HCT116 (cell line): Measurements from ENCODE around the gene GOLT1A. TPM values are rescaled to one million over a fixed set of nuclear protein-coding genes. Genes with fewer than 3 reads are reported as not detected.

ENCODE experiments used
- ATAC-seq: fragments of 200-7000 bp; cut with Tn5 transposase; 2 replicates; pipeline ENCODE4 v1.9.1; 2020; ENCODE audit warnings: mild to moderate bottlenecking, moderate library complexity
- BruUV-seq: library from RNA; stranded (reverse); fragments of 400-500 nt; replicated peaks from 2 replicates; lab custom pipeline; 2021; lab: Mats Ljungman, UMichigan
- CTCF ChIA-PET: fragments of 300-600 bp; sonication (Branson Sonifier 250); formaldehyde crosslinking; loops from one replicate; lab custom pipeline; 2021; ENCODE audit warnings: antibody characterized with exemption; lab: Charles Lee
- POLR2A ChIA-PET: fragments of 300-600, 350-600 bp; sonication (Branson Sonifier 250); formaldehyde crosslinking; loops from one replicate; lab custom pipeline; 2021; ENCODE audit warnings: antibody characterized with exemption; lab: Charles Lee
- RAD21 ChIA-PET, 2 experiments: fragments of 300-600 bp; sonication (Branson Sonifier 250); formaldehyde crosslinking; loops; one replicate each; lab custom pipeline; 2023; ENCODE audit warnings: low total read pairs in 2 of 2; ENCODE audit not compliant: uncharacterized antibody in 2 of 2, unreplicated experiment in 2 of 2, low non-redundant PET in 1 of 2; lab: Charles Lee
- DNase-seq: peaks from one replicate; pipeline ENCODE4 v3.0.0-alpha.2; 2010; ENCODE audit warnings: low read depth, low spot score
- H2AFZ ChIP-seq: fragments of 200-600 bp; shearing (Covaris generic), sonication (generic); 2 replicates; pipeline ENCODE4 v1.6.1; 2017; ENCODE audit warnings: low read depth, mixed run types, mixed read lengths, antibody characterized with exemption, low read length; ENCODE audit not compliant: poor library complexity, severe bottlenecking
- H3K27ac ChIP-seq: 2 replicates; pipeline ENCODE4 v1.5.1; 2012; ENCODE audit warnings: low read depth, low read length
- H3K27me3 ChIP-seq: fragments of 200-600 bp; sonication (generic); 2 replicates; pipeline ENCODE4 v1.6.1; 2016; ENCODE audit warnings: mixed run types, low read length, mixed read lengths; ENCODE audit not compliant: insufficient read depth
- H3K36me3 ChIP-seq, 2 experiments: fragments of 200-500 bp in 1 of 2; fragments of 200-600 bp in 1 of 2; sonication (Bioruptor generic) in 1 of 2; sonication (generic) in 1 of 2; 2 replicates each; pipeline versions ENCODE4 v1.5.1 to v1.6.1; 2014 to 2016; ENCODE audit warnings: low read length in 2 of 2, inconsistent platforms in 1 of 2, mixed read lengths in 1 of 2, mixed run types in 1 of 2; ENCODE audit not compliant: insufficient read depth in 2 of 2, control insufficient read depth in 1 of 2
- H3K4me1 ChIP-seq, 2 experiments: fragments of 200-600 bp in 1 of 2; sonication (generic) in 1 of 2; 2 replicates each; pipeline versions ENCODE4 v1.5.1 to v1.6.1; 2012 to 2017; ENCODE audit warnings: low read length in 2 of 2, inconsistent platforms in 1 of 2, mild to moderate bottlenecking in 1 of 2, mixed read lengths in 1 of 2, mixed run types in 1 of 2, moderate library complexity in 1 of 2; ENCODE audit not compliant: insufficient read depth in 2 of 2, control insufficient read depth in 1 of 2
- H3K4me2 ChIP-seq: fragments of 200-600 bp; sonication (generic); 2 replicates; pipeline ENCODE4 v1.6.1; 2017; ENCODE audit warnings: mixed run types, low read length, mixed read lengths
- H3K4me3 ChIP-seq, 2 experiments: fragments of 200-600 bp in 1 of 2; sonication (generic) in 1 of 2; replicated peaks in 1 of 2; 2 replicates each; pipeline ENCODE4 v1.5.1; 2011 to 2016; ENCODE audit warnings: low read length in 2 of 2, control low read depth in 1 of 2, low read depth in 1 of 2, mild to moderate bottlenecking in 1 of 2, mixed read lengths in 1 of 2, mixed run types in 1 of 2
- H3K79me2 ChIP-seq: fragments of 200-600 bp; sonication (generic); 2 replicates; pipeline ENCODE4 v1.6.1; 2017; ENCODE audit warnings: mild to moderate bottlenecking, mixed run types, low read length, moderate library complexity, mixed read lengths; ENCODE audit not compliant: insufficient read depth
- H3K9ac ChIP-seq: fragments of 200-600 bp; sonication (generic); 2 replicates; pipeline ENCODE4 v1.6.1; 2016; ENCODE audit warnings: low read length, mixed read lengths
- H3K9me2 ChIP-seq: fragments of 200-600 bp; sonication (generic), shearing (Covaris generic); 2 replicates; pipeline ENCODE4 v1.6.1; 2017; ENCODE audit warnings: mixed run types, mild to moderate bottlenecking, moderate library complexity; ENCODE audit not compliant: insufficient read depth
- H3K9me3 ChIP-seq, 2 experiments: fragments of 200-500 bp in 1 of 2; fragments of 200-600 bp in 1 of 2; sonication (Bioruptor generic) in 1 of 2; sonication (generic) in 1 of 2; 2 replicates each; pipeline ENCODE4 v1.6.1; 2014 to 2017; ENCODE audit warnings: low read length in 2 of 2, mixed read lengths in 2 of 2, inconsistent platforms in 1 of 2, low read depth in 1 of 2, mild to moderate bottlenecking in 1 of 2, mixed run types in 1 of 2, moderate library complexity in 1 of 2; ENCODE audit not compliant: control insufficient read depth in 1 of 2, insufficient read depth in 1 of 2
- H4K20me1 ChIP-seq: fragments of 200-600 bp; sonication (generic), shearing (Covaris generic); 2 replicates; pipeline ENCODE4 v1.6.1; 2017; ENCODE audit warnings: mixed run types, mild to moderate bottlenecking, moderate library complexity; ENCODE audit not compliant: insufficient read depth
- CEBPB ChIP-seq: IDR thresholded peaks from 2 replicates; pipeline ENCODE4 v1.6.1; 2012; ENCODE audit warnings: low read depth
- ELF1 ChIP-seq: IDR thresholded peaks from 2 replicates; pipeline ENCODE4 v1.6.1; 2012; ENCODE audit warnings: low read depth, borderline replicate concordance
- EZH2 ChIP-seq: fragments of 200-600 bp; sonication (generic); IDR thresholded peaks from 2 replicates; pipeline ENCODE4 v1.6.1; 2017; ENCODE audit warnings: antibody characterized with exemption, mixed run types
- JUND ChIP-seq: IDR thresholded peaks from 2 replicates; pipeline ENCODE4 v1.6.1; 2012
- POLR2A ChIP-seq: IDR thresholded peaks from 2 replicates; pipeline ENCODE4 v1.7.0; 2011; ENCODE audit warnings: borderline replicate concordance; ENCODE audit not compliant: insufficient read depth, insufficient read length; ENCODE audit errors: extremely low read depth
- RAD21 ChIP-seq: IDR thresholded peaks from 2 replicates; pipeline ENCODE4 v1.6.1; 2012; ENCODE audit warnings: low read depth, mild to moderate bottlenecking
- SRF ChIP-seq: IDR thresholded peaks from 2 replicates; pipeline ENCODE4 v1.6.1; 2012; ENCODE audit warnings: low read depth
- ZFX ChIP-seq: fragments of 450-650 bp; IDR thresholded peaks from 2 replicates; pipeline ENCODE4 v1.6.1; 2017
- ZNF274 ChIP-seq: fragments of 200-500 bp; sonication (Bioruptor generic); IDR thresholded peaks from 2 replicates; pipeline ENCODE4 v1.6.1; 2014; ENCODE audit warnings: mild to moderate bottlenecking, low read depth, low read length, inconsistent platforms
- intact Hi-C: fragments of 100-400 bp; cut with micrococcal nuclease; formaldehyde crosslinking; loops from 2 replicates; pipeline ENCODE4 v1.10.0; 2022
- total RNA-seq: library from RNA; stranded (reverse); gene quantifications from one replicate; pipeline ENCODE4 v1.2.1, GENCODE V29; 2021; ENCODE audit not compliant: unreplicated experiment
- TF ChIP-seq, protein P1 (sequence below): IDR thresholded peaks from 2 replicates; pipeline ENCODE4 v1.6.1; 2012
- TF ChIP-seq, protein P2 (sequence below): IDR thresholded peaks from 2 replicates; pipeline ENCODE4 v1.6.1; 2011; ENCODE audit warnings: mild to moderate bottlenecking, low read length, moderate library complexity; ENCODE audit not compliant: insufficient replicate concordance; ENCODE audit errors: extremely low read depth

Gene GOLT1A
- total RNA-seq, 1 experiment from 2014 or later: 8.0 TPM

DNA sequence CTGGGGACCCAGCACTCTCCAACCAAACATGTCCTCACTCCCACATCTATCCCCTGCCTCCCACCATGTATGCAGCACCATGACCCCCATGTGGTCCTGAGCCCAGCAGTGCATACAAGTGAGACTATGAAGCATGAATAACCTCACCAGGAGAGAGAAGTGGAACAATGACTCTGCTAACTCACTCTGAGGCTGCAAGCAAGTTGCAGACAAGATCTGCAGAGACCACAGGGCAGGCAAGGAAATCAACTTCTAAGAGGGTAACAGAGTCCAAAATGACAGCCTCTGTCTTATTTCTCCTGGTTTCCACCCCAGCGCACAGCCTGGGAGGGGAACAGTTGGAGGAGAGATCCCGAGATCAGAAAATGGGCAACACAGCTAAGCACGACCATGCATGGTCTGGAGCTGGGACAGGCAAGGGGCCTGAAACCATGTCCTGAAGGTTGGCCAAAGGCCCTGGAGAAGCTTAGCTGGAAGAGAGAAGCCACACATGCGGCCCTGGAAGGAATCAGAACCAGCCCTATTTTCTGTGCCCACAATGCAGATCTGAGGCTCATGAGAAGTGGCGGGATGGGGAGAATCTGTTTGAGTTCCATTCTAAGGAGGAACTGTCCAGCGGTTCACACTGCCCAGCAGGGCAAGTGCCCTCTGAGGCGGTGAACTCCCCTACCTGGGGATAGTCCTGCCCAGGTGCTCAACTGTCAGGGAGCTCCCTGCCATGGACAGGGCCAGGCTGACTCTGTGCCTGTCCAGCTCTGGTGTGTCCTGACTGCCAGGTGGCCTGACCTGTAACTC, 35.1 kb downstream of the GOLT1A start (continued):
- TF ChIP-seq RAD21 (no peak), ZNF274 (no peak), SRF (no peak), ELF1 (no peak), POLR2A (no peak), JUND (no peak)
- TF ChIP-seq, protein P1, sequence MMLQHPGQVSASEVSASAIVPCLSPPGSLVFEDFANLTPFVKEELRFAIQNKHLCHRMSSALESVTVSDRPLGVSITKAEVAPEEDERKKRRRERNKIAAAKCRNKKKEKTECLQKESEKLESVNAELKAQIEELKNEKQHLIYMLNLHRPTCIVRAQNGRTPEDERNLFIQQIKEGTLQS: no peak
- TF ChIP-seq, protein P2, sequence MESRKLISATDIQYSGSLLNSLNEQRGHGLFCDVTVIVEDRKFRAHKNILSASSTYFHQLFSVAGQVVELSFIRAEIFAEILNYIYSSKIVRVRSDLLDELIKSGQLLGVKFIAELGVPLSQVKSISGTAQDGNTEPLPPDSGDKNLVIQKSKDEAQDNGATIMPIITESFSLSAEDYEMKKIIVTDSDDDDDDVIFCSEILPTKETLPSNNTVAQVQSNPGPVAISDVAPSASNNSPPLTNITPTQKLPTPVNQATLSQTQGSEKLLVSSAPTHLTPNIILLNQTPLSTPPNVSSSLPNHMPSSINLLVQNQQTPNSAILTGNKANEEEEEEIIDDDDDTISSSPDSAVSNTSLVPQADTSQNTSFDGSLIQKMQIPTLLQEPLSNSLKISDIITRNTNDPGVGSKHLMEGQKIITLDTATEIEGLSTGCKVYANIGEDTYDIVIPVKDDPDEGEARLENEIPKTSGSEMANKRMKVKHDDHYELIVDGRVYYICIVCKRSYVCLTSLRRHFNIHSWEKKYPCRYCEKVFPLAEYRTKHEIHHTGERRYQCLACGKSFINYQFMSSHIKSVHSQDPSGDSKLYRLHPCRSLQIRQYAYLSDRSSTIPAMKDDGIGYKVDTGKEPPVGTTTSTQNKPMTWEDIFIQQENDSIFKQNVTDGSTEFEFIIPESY: no peak

DNA sequence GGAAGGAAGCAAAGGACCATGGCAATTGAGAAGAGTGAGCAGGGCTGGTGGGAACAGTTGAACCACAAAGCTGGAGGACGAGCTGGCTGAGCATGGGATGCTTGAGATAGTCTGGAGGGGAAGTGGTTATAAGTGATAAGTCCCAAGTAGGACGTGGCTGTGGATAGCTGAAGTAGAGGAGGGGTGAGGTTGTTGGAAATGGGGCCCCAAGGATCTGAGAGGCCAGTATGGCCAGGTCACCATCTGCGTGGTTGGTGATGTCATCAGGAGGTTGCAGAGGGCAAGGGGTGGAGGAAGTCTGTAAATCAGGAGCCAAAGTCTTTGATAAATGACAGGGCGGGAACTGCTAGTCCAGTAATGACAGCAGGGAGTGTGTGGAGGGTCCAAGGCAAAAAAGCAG, 36.7 kb downstream of the GOLT1A start:
- CTCF ChIA-PET: interaction anchor here (2.3 kb wide), 1 partner anchor 14 kb away, joined by 8 read pairs; no protein-coding TSS in a partner anchor
- no peaks in the 10 kb centered on the region for H3K9me3 ChIP-seq
- no peaks in the 10 kb centered on the region for H4K20me1 ChIP-seq
- POLR2A ChIA-PET: no interaction called here
- H3K27ac ChIP-seq: no peak overlapping the region
- RAD21 ChIA-PET: no interaction called here
- peaks cover 6 to 49% of the 10 kb centered on the region in 2 experiments; a peak in 3 of 4 replicates for H3K4me1 ChIP-seq
- H3K9ac ChIP-seq: no peak overlapping the region
- intact Hi-C loops: no loop called here
- no peaks in the 10 kb centered on the region for H3K79me2 ChIP-seq
- H2AFZ ChIP-seq: no peak overlapping the region
- no peaks in the 10 kb centered on the region for H3K27me3 ChIP-seq
- peak overlapping the region; percentile 25 for H3K4me2 ChIP-seq
- BruUV-seq: no TSS peak
- no peak overlapping the region for H3K4me3 ChIP-seq
- H3K9me2 ChIP-seq: no peaks in the 10 kb centered on the region
- ATAC-seq (peak; percentile 33; the same call in 1 of the 2 replicates), DNase-seq (no peak)
- H3K36me3 ChIP-seq: no peaks in the 10 kb centered on the region
- TF ChIP-seq ZFX (no peak), CEBPB (no peak), POLR2A (no peak), EZH2 (no peak)
